H9 (cell line): ENCODE measurements around the gene SOWAHC. TPM values are rescaled to one million over a fixed set of nuclear protein-coding genes. Genes with fewer than 3 reads are reported as not detected.

ENCODE experiments used
- DNase-seq: peaks from one replicate; pipeline ENCODE4 v3.0.0-alpha.2; 2017
- H2AFZ ChIP-seq: one replicate; pipeline ENCODE4 v1.6.1; 2013; ENCODE audit warnings: mild to moderate bottlenecking, low read length, control low read depth, moderate library complexity
- H2AK5ac ChIP-seq: 2 replicates; pipeline ENCODE4 v1.6.1; 2013; ENCODE audit warnings: low read length, control low read depth, mixed read lengths; ENCODE audit not compliant: insufficient read length
- H2BK120ac ChIP-seq: one replicate; pipeline ENCODE4 v1.6.1; 2013; ENCODE audit warnings: low read depth, mild to moderate bottlenecking, low read length, control low read depth, inconsistent platforms; ENCODE audit not compliant: poor library complexity, severe bottlenecking
- H2BK12ac ChIP-seq: 2 replicates; pipeline ENCODE4 v1.6.1; 2013; ENCODE audit warnings: low read length, control low read depth, mixed read lengths, low read depth; ENCODE audit not compliant: insufficient read length
- H2BK15ac ChIP-seq: 2 replicates; pipeline ENCODE4 v1.6.1; 2013; ENCODE audit warnings: low read depth, low read length, control low read depth
- H2BK20ac ChIP-seq: one replicate; pipeline ENCODE4 v1.6.1; 2013; ENCODE audit warnings: low read depth, mild to moderate bottlenecking, low read length, control low read depth, inconsistent platforms; ENCODE audit not compliant: poor library complexity, severe bottlenecking
- H2BK5ac ChIP-seq: 2 replicates; pipeline ENCODE4 v1.6.1; 2013; ENCODE audit warnings: low read length, control low read depth, mixed read lengths; ENCODE audit not compliant: insufficient read length
- H3K14ac ChIP-seq: 2 replicates; pipeline ENCODE4 v1.6.1; 2013; ENCODE audit warnings: low read length, control low read depth; ENCODE audit not compliant: insufficient read depth
- H3K18ac ChIP-seq: 2 replicates; pipeline ENCODE4 v1.6.1; 2013; ENCODE audit warnings: low read depth, mild to moderate bottlenecking, mixed read lengths, low read length, control low read depth; ENCODE audit not compliant: insufficient read length
- H3K23ac ChIP-seq: 2 replicates; pipeline ENCODE4 v1.6.1; 2013; ENCODE audit warnings: low read length, control low read depth, mixed read lengths, low read depth; ENCODE audit not compliant: insufficient read length
- H3K23me2 ChIP-seq: 2 replicates; pipeline ENCODE4 v1.6.1; 2013; ENCODE audit warnings: low read depth, mild to moderate bottlenecking, mixed read lengths, low read length, control low read depth; ENCODE audit not compliant: insufficient read length, poor library complexity, severe bottlenecking
- H3K27ac ChIP-seq: 2 replicates; pipeline ENCODE4 v1.5.1; 2013; ENCODE audit warnings: low read length, control low read depth, mixed read lengths, low read depth; ENCODE audit not compliant: insufficient read length
- H3K27me3 ChIP-seq: 2 replicates; pipeline ENCODE4 v1.6.1; 2013; ENCODE audit warnings: low read length, control low read depth, inconsistent platforms; ENCODE audit not compliant: insufficient read depth
- H3K4ac ChIP-seq: 2 replicates; pipeline ENCODE4 v1.6.1; 2013; ENCODE audit warnings: low read depth, mild to moderate bottlenecking, control low read depth, inconsistent platforms, low read length, moderate library complexity
- H3K4me1 ChIP-seq: 2 replicates; pipeline ENCODE4 v1.6.1; 2013; ENCODE audit warnings: low read length, control low read depth, inconsistent platforms; ENCODE audit not compliant: insufficient read depth
- H3K4me2 ChIP-seq: 2 replicates; pipeline ENCODE4 v1.6.1; 2013; ENCODE audit warnings: low read length, control low read depth, mixed read lengths; ENCODE audit not compliant: insufficient read length, insufficient read depth
- H3K56ac ChIP-seq: 2 replicates; pipeline ENCODE4 v1.6.1; 2013; ENCODE audit warnings: low read depth, mild to moderate bottlenecking, mixed read lengths, low read length, control low read depth; ENCODE audit not compliant: insufficient read length
- H3K79me1 ChIP-seq: 2 replicates; pipeline ENCODE4 v1.6.1; 2013; ENCODE audit warnings: low read depth, mild to moderate bottlenecking, moderate library complexity, low read length, control low read depth, inconsistent platforms; ENCODE audit not compliant: insufficient read depth, poor library complexity, severe bottlenecking
- H3K79me2 ChIP-seq: 2 replicates; pipeline ENCODE4 v1.6.1; 2013; ENCODE audit warnings: low read length, control low read depth, inconsistent platforms; ENCODE audit not compliant: insufficient read depth
- H3K9ac ChIP-seq: 2 replicates; pipeline ENCODE4 v1.6.1; 2013; ENCODE audit warnings: low read length, control low read depth, mixed read lengths; ENCODE audit not compliant: insufficient read length; ENCODE audit errors: extremely low read depth
- H3K9me3 ChIP-seq: one replicate; pipeline ENCODE4 v1.6.1; 2013; ENCODE audit warnings: low read depth, low read length, inconsistent platforms; ENCODE audit not compliant: control insufficient read depth
- H3T11ph ChIP-seq: one replicate; pipeline ENCODE4 v1.6.1; 2013; ENCODE audit warnings: mild to moderate bottlenecking, low read length, control low read depth, inconsistent platforms
- H4K20me1 ChIP-seq: one replicate; pipeline ENCODE4 v1.6.1; 2013; ENCODE audit not compliant: control insufficient read depth, insufficient read length, insufficient read depth
- H4K5ac ChIP-seq: 2 replicates; pipeline ENCODE4 v1.6.1; 2013; ENCODE audit warnings: low read depth, mild to moderate bottlenecking, mixed read lengths, low read length, control low read depth; ENCODE audit not compliant: insufficient read length
- H4K8ac ChIP-seq: replicated peaks from 2 replicates; pipeline ENCODE4 v1.6.1; 2013; ENCODE audit warnings: low read length, control low read depth, mixed read lengths, low read depth; ENCODE audit not compliant: insufficient read length
- H4K91ac ChIP-seq: 2 replicates; pipeline ENCODE4 v1.6.1; 2013; ENCODE audit warnings: low read depth, mild to moderate bottlenecking, moderate library complexity, mixed read lengths, low read length, control low read depth; ENCODE audit not compliant: insufficient read length
- H3K27ac Mint-ChIP-seq, 3 experiments: 2 replicates in 2 of 3; 3 replicates in 1 of 3; pipeline ENCODE4 v1.8.0; 2020 to 2021; ENCODE audit warnings: mixed read lengths in 3 of 3, mild to moderate bottlenecking in 1 of 3, moderate library complexity in 1 of 3
- H3K27me3 Mint-ChIP-seq: 2 replicates; pipeline ENCODE4 v1.8.0; 2021; ENCODE audit warnings: low read depth, mild to moderate bottlenecking, moderate library complexity, mixed read lengths
- H3K36me3 Mint-ChIP-seq, 3 experiments: 2 replicates in 2 of 3; 3 replicates in 1 of 3; pipeline ENCODE4 v1.8.0; 2020 to 2021; ENCODE audit warnings: low read depth in 3 of 3, mixed read lengths in 3 of 3; ENCODE audit not compliant: insufficient read depth in 1 of 3
- H3K4me1 Mint-ChIP-seq, 2 experiments: 2 replicates each; pipeline ENCODE4 v1.8.0; 2020; ENCODE audit warnings: mixed read lengths in 2 of 2
- H3K4me3 Mint-ChIP-seq, 2 experiments: 2 replicates in 1 of 2; 3 replicates in 1 of 2; pipeline ENCODE4 v1.8.0; 2020 to 2021; ENCODE audit warnings: mild to moderate bottlenecking in 2 of 2, mixed read lengths in 2 of 2, moderate library complexity in 1 of 2
- H3K9me3 Mint-ChIP-seq, 2 experiments: 2 replicates in 1 of 2; 3 replicates in 1 of 2; pipeline ENCODE4 v1.8.0; 2020; ENCODE audit warnings: mild to moderate bottlenecking in 2 of 2, mixed read lengths in 2 of 2, moderate library complexity in 1 of 2
- CTCF ChIP-seq: fragments of 200-600 bp; sonication (generic); conservative IDR thresholded peaks from 3 replicates; pipeline ENCODE4 v1.8.0; 2021; ENCODE audit warnings: antibody characterized with exemption, mild to moderate bottlenecking
- WGBS: extraction: QIAGEN DNeasy Blood & Tissue Kit; methylation state at CpG from one replicate; pipeline ENCODE4 v1.1.7; 2013; ENCODE audit warnings: missing lambda C conversion rate, low lambda C conversion rate, mixed read lengths; ENCODE audit not compliant: insufficient read length; ENCODE audit errors: extremely low coverage; 5-methylcytosine and 5-hydroxymethylcytosine counted together
- total RNA-seq: library from RNA; stranded (reverse); gene quantifications from 2 replicates; pipeline ENCODE4 v1.2.1, GENCODE V29; 2021

Gene SOWAHC
- total RNA-seq, 1 experiment from 2014 or later: 20.1 TPM

GRCh38 chr2:109633284-109633961, 19.3 kb downstream of the SOWAHC start:
- Histone ChIP-seq H3K23me2 (no peaks in the 10 kb centered on the region), H2BK5ac (no peak overlapping the region), H3K79me1 (no peaks in the 10 kb centered on the region), H4K20me1 (no peaks in the 10 kb centered on the region), H3K4ac (no peak overlapping the region), H4K8ac (no peak overlapping the region), H3K14ac (no peak overlapping the region), H3K56ac (no peak overlapping the region), H4K5ac (no peak overlapping the region), H2BK120ac (no peak overlapping the region), H3K4me2 (no peak overlapping the region), H3K27me3 (no peaks in the 10 kb centered on the region), H3K9me3 (no peaks in the 10 kb centered on the region), H3K23ac (no peak overlapping the region), H4K91ac (no peak overlapping the region), H2AFZ (no peak overlapping the region), H3K18ac (no peak overlapping the region), H2BK20ac (no peak overlapping the region), H3K9ac (no peak overlapping the region), H3K4me1 (no peaks in the 10 kb centered on the region), H2AK5ac (no peak overlapping the region), H2BK12ac (no peak overlapping the region), H2BK15ac (no peak overlapping the region), H3K79me2 (no peaks in the 10 kb centered on the region), H3K27ac (no peak overlapping the region), H3T11ph (no peak overlapping the region)
- no CpG with 5 or more reads among the region's 10 CpGs for WGBS
- no peak for TF ChIP-seq CTCF
- Mint-ChIP-seq H3K36me3 (no peaks in the 10 kb centered on the region; a peak in 1 of 7 replicates), H3K27ac (no peak overlapping the region), H3K4me3 (no peak overlapping the region), H3K27me3 (0 out of 2 replicates have a peak, but pooled peaks cover 2% of the 10 kb centered on the region), H3K9me3 (no peaks in the 10 kb centered on the region), H3K4me1 (no peaks in the 10 kb centered on the region)
- no peak for DNase-seq
